Fibroblast of lung (primary cell): ENCODE measurements around the gene C5orf34.
A peak's percentile ranks its signal among the peaks of the same experiment; 100 is the strongest.

ENCODE experiments used
- CTCF ChIP-seq, 2 donors: IDR thresholded peaks in 1 of 2; conservative IDR thresholded peaks in 1 of 2; 1 replicate in 1 of 2; 2 replicates in 1 of 2; pipeline ENCODE4 v1.5.1; 2011 to 2012; ENCODE audit warnings: low read length in 2 of 2, control low read depth in 1 of 2, inconsistent platforms in 1 of 2, low read depth in 1 of 2, mild to moderate bottlenecking in 1 of 2
- EZH2 ChIP-seq: IDR thresholded peaks from 2 replicates; pipeline ENCODE4 v1.5.1; 2012; ENCODE audit warnings: low read length, control low read depth, mild to moderate bottlenecking; ENCODE audit errors: missing control alignments

GRCh38 chr5:43484106-43484849 is 30.7 kb downstream of the C5orf34 start:
- peak; percentile 52 to 62 for TF ChIP-seq CTCF (conservative IDR thresholded peaks at IDR 0.05 in 1 of 2, IDR thresholded peaks at IDR 0.05 in 1 of 2; ENCODE audit: low read depth in 1 of 2, low read length in 2 of 2)
- TF ChIP-seq EZH2 = no peak
